ENCODE data around the gene APPL2. TPM values are rescaled to one million over a fixed set of nuclear protein-coding genes. Genes with fewer than 3 reads are reported as not detected.

APPL2 gene
- polyA plus RNA-seq, 3 donors = 6.4 to 19.8 (median 9.0) TPM

DNA sequence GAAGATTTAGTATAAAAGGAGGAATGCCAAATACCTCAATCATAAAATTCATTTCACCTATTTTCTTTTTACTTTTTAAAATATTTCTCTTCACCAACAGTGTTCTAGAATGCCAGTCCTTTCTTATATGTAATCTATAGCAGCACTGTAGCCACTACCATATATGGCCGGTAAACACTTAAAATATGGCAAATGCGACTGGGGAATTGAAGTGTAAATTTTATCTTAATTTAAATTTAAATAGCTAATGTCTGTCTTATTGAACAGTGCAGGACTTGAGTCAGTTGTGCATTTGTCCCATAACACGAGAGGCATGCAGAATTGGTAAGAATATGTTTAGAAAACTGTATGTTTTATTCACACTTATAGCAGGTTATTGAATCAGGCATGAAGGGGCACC is 78.4 kb downstream of the APPL2 start:
- TF ChIP-seq, protein P1, sequence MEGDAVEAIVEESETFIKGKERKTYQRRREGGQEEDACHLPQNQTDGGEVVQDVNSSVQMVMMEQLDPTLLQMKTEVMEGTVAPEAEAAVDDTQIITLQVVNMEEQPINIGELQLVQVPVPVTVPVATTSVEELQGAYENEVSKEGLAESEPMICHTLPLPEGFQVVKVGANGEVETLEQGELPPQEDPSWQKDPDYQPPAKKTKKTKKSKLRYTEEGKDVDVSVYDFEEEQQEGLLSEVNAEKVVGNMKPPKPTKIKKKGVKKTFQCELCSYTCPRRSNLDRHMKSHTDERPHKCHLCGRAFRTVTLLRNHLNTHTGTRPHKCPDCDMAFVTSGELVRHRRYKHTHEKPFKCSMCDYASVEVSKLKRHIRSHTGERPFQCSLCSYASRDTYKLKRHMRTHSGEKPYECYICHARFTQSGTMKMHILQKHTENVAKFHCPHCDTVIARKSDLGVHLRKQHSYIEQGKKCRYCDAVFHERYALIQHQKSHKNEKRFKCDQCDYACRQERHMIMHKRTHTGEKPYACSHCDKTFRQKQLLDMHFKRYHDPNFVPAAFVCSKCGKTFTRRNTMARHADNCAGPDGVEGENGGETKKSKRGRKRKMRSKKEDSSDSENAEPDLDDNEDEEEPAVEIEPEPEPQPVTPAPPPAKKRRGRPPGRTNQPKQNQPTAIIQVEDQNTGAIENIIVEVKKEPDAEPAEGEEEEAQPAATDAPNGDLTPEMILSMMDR (IDR thresholded peaks at IDR 0.05) = no peak
- DNase-seq = no peak
- H3K27me3 ChIP-seq (ENCODE audit: control insufficient read depth in 2 of 2, insufficient read depth in 2 of 2, low read length in 2 of 2) = no peaks in the 10 kb centered on the region
- H2AFZ ChIP-seq (ENCODE audit: insufficient read depth, low read depth, low read length, poor library complexity, severe bottlenecking) = no peak overlapping the region
- Mint-ChIP-seq H3K27ac (no peak overlapping the region), H3K9me3 (no peaks in the 10 kb centered on the region), H3K27me3 (ENCODE audit: low read depth in 3 of 3) (no peaks in the 10 kb centered on the region), H3K4me1 (no peaks in the 10 kb centered on the region), H3K36me3 (peaks cover 74 to 81% of the 10 kb centered on the region in 2 donors), H3K4me3 (no peak overlapping the region)
- H3K4me1 ChIP-seq (ENCODE audit: control insufficient read depth in 1 of 2, insufficient read depth in 2 of 2, low read length in 2 of 2) = no peaks in the 10 kb centered on the region
- H3K27ac ChIP-seq (ENCODE audit: low read depth in 1 of 2, low read length in 2 of 2) = no peak overlapping the region
- H3K9ac ChIP-seq (ENCODE audit: insufficient read depth, low read length, poor library complexity, severe bottlenecking) = no peak overlapping the region
- H4K20me1 ChIP-seq (ENCODE audit: insufficient read depth, low read length) = peaks cover 93% of the 10 kb centered on the region
- H3K4me3 ChIP-seq (replicated peaks in 1 of 3; ENCODE audit: low read depth in 2 of 3, low read length in 3 of 3) = no peak overlapping the region
- no peaks in the 10 kb centered on the region for H3K9me3 ChIP-seq (replicated peaks in 1 of 2; ENCODE audit: control insufficient read depth in 1 of 2, insufficient read depth in 1 of 2, low read length in 2 of 2)
- WGBS (ENCODE audit: insufficient coverage) = no CpG with 5 or more reads among the region's 3 CpGs
- peaks cover 95 to 98% of the 10 kb centered on the region in 2 donors for H3K36me3 ChIP-seq (replicated peaks in 1 of 2; ENCODE audit: control insufficient read depth in 1 of 2, insufficient read depth in 2 of 2, low read length in 2 of 2)
- intact Hi-C loops (cut with micrococcal nuclease) = no loop called here
- peaks cover 4% of the 10 kb centered on the region for H3K79me2 ChIP-seq (ENCODE audit: insufficient read depth, low read length)
- no peak overlapping the region for H3K4me2 ChIP-seq (replicated peaks; ENCODE audit: extremely low read depth, low read length, poor library complexity, severe bottlenecking)

DNA sequence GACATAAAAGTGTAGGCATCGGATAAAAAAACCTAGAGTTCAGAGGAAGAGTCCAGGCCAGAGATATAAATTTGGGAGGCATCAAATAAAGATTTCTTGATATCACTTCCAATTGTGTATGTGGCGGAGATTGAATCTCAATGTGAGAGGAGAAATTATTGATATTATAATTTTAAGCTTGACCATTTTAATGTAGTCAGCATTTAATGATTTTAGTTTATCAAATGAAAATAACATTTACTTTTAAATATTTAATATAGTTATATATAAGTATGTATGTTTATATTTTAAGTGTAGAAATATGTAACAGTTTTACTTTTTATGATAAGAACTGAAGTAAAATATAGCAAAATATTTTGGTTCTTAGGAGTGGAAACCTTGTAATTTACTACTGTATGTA is 79.7 kb downstream of the APPL2 start:
- H3K36me3 ChIP-seq (replicated peaks in 1 of 2; ENCODE audit: control insufficient read depth in 1 of 2, insufficient read depth in 2 of 2, low read length in 2 of 2) = peaks cover 94 to 98% of the 10 kb centered on the region in 2 donors
- H3K4me3 ChIP-seq (replicated peaks in 1 of 3; ENCODE audit: low read depth in 2 of 3, low read length in 3 of 3) = no peak overlapping the region
- no peaks in the 10 kb centered on the region for H3K4me1 ChIP-seq (ENCODE audit: control insufficient read depth in 1 of 2, insufficient read depth in 2 of 2, low read length in 2 of 2)
- no peaks in the 10 kb centered on the region for H3K4me1 Mint-ChIP-seq
- H4K20me1 ChIP-seq (ENCODE audit: insufficient read depth, low read length) = peaks cover 93% of the 10 kb centered on the region
- no peaks in the 10 kb centered on the region for H3K9me3 ChIP-seq (replicated peaks in 1 of 2; ENCODE audit: control insufficient read depth in 1 of 2, insufficient read depth in 1 of 2, low read length in 2 of 2)
- H3K36me3 Mint-ChIP-seq = peaks cover 74 to 86% of the 10 kb centered on the region in 2 donors
- no peak overlapping the region for H3K9ac ChIP-seq (ENCODE audit: insufficient read depth, low read length, poor library complexity, severe bottlenecking)
- WGBS (ENCODE audit: insufficient coverage) = no CpG with 5 or more reads among the region's 2 CpGs
- H3K27me3 Mint-ChIP-seq (ENCODE audit: low read depth in 3 of 3) = no peaks in the 10 kb centered on the region
- H3K9me3 Mint-ChIP-seq = no peaks in the 10 kb centered on the region
- TF ChIP-seq, protein P1 (IDR thresholded peaks at IDR 0.05) = no peak
- H3K79me2 ChIP-seq (ENCODE audit: insufficient read depth, low read length) = peaks cover 4% of the 10 kb centered on the region
- DNase-seq = no peak
- no peak overlapping the region for H3K4me2 ChIP-seq (replicated peaks; ENCODE audit: extremely low read depth, low read length, poor library complexity, severe bottlenecking)
- H3K4me3 Mint-ChIP-seq = no peak overlapping the region
- intact Hi-C loops (cut with micrococcal nuclease) = no loop called here
- H3K27ac ChIP-seq (ENCODE audit: low read depth in 1 of 2, low read length in 2 of 2) = no peak overlapping the region
- H3K27ac Mint-ChIP-seq = no peak overlapping the region
- no peaks in the 10 kb centered on the region for H3K27me3 ChIP-seq (ENCODE audit: control insufficient read depth in 2 of 2, insufficient read depth in 2 of 2, low read length in 2 of 2)
- no peak overlapping the region for H2AFZ ChIP-seq (ENCODE audit: insufficient read depth, low read depth, low read length, poor library complexity, severe bottlenecking)
